HG03139 (cell line): ENCODE results near the gene SND1.

ENCODE experiments used
- ATAC-seq: cut with Tn5 transposase; IDR thresholded peaks from one replicate; pipeline ENCODE4 v1.9.1; 2021; ENCODE audit not compliant: unreplicated experiment

SND1 gene

DNA sequence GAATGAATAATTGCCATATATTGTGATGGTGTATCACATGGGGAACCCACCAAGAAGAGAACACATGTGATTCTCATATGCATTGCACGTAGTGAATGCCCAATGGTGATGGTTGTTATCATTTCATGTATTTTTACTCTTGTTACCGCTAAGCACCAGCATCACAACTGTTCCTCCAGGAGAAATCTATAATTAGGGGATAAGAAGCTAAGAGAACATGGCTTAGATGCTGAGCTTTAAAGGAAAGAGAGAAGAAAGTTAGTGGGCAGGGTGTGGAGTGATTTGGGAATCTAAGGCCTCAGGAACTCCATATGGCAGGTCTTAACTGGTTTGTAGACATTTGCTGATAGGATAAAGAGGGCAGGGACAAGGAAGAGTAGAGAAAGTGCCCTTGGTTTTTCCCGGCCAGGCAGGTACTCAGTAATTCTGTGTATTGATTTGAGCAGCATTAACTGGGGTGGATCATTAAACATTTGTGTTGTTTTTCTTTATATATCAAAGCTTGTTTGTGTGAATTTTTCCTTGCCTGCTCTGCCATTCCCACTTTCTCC is 233.3 kb downstream of the SND1 start:
- ATAC-seq = no peak

GRCh38 chr7:127885843-127886242 is 233.8 kb downstream of the SND1 start:
- ATAC-seq = no peak

GRCh38 chr7:127886248-127886647 is 234.3 kb downstream of the SND1 start:
- ATAC-seq = no peak

GRCh38 chr7:127887096-127887495 is 235.1 kb downstream of the SND1 start:
- ATAC-seq = no peak

DNA sequence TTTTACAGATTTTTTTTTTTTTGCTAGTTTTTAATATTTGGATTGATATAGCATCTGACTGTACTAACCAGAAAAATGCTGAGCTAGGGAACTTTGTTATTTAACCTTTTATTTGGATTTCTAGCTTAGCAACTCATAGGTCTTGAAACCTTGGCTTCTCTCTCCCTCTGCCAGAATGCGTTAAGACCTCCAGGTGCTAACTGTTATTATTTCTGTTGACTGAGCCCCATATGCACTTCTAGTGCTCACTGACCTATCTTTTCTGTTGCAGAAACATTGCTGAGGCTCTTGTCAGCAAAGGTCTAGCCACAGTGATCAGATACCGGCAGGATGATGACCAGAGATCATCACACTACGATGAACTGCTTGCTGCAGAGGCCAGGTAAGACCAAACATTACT is 235.6 kb downstream of the SND1 start:
- ATAC-seq = no peak

GRCh38 chr7:127888411-127888810 is 236.4 kb downstream of the SND1 start:
- ATAC-seq = no peak

DNA sequence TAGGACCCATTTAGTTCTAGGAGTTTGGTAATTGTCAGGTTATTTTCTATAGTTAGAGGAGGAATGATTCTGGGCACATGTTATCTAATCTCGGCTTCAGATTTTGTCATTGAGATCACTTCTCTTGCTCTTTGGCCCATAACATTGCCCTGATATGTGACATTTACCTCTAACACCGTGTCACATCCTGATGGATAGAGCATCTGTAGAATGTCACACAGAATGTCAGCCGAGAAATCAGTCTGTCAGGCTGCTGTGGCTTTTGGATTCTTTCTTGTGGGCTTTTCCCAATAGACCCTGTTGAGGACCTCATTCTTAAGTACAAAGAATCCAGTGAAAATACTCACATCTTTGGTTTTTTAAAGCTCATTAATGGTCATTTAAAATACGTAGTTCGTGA is 236.8 kb downstream of the SND1 start:
- ATAC-seq = no peak

GRCh38 chr7:127889677-127890076 is 237.7 kb downstream of the SND1 start:
- ATAC-seq = no peak

DNA sequence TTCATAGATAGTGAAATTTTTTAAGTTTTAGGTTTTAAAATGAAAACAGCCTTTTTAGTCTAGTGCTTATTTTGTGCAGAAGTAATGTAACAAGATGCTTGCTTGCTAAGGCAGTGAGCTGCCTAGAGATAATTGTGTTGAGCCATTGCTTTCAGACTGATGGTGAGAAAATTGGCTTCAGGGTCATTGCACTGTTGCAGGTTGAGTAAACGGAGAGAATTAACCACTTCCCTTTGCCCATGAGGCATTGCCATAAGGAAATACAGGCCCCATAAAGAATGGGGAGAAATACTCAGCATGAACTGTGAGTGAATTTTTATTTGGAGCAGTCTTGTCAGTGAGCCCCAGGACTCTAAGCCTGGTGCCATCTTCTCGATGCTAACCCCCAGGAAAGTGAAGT is 238.7 kb downstream of the SND1 start:
- ATAC-seq = no peak

- no peak for ATAC-seq
Measured at GRCh38 chr7:127891144-127891543, 239.2 kb downstream of the SND1 start.

DNA sequence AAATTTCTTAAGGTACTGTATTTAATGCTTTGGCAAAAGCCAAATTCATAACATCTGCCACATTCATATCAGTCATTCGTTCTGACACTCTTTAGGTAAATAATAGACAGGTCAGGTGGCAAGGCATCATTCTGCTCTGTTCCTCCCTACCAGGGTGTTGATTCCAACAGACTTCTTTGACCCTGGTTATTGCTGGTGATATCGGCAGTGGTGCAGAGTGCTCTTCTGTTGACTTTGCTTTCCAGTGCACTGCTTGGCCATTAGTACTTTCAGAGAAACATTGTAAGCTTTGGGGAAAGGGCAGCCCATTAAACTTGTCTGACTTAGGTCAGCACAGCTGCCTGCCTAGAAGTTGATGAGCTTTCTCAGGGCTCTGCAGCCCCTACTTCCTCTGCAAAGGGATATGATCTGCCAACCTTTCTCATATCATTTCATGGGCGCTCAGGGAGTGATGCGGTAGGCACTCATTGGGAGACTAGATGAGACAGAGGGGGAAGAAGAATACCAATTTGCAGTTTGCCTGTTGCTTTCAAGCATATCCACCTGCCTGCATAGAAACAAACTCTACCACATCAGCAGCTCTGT is 240.0 kb downstream of the SND1 start:
- no peak for ATAC-seq

DNA sequence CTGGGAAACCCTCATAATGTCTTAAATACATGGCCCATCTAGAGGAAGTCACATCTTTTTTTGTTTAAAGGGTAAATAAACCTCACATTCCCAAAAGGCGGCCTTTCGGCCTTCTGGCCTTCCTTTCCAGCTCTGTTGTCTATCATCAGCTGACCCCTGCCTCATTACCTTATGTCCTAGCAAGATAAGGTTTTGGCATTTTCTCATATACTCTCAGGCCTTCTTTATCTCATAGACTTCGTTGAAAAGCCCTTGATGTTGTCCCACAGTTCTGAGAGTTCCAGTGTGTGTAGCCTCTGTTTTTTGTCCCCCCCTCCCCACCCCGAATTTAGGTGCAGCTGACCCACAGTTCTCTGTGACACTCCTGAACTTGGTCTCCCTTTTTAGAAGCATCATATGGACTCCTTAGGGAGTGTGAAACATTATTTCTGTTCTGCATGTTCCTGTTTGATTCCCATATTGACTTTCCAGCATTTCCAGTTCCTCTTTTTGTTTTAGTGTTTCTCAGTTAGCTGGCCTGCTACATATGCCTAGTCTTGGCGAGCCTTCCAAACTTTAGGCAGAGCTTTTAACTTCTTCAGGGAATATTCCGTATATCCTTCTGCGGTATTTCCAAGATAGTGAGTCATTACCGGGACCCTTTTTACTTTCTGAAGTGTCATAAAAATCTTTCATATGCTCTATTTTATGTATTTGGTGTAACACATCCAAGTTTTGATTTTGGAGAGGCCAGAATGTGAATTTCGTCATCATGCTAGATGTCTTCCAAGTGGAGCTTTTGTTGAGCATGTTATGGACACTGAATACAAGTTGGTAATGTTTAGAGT is 240.7 kb downstream of the SND1 start:
- ATAC-seq = no peak

DNA sequence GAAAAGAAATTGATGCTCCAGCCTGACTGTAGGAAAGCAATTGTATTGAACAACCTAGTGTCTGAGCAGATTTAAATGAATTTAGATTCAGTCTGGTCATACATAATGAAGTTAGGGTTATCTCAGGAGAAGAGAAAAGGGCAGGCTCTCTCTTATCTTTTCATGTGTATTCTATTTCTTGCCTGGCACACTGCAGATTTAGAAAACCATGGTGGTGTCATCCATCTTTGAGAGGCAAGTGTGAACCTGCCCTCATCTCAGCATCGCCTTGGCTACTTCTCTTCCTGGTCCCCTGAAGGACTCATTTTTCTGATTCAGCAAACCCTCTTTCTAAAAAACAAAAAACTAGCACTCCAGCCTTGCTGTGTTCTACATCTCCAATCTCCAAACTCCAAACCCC is 241.6 kb downstream of the SND1 start:
- no peak for ATAC-seq

- ATAC-seq = no peak
Measured at GRCh38 chr7:127894588-127894987, 242.6 kb downstream of the SND1 start.

- ATAC-seq = no peak
Measured at GRCh38 chr7:127895360-127895759, 243.4 kb downstream of the SND1 start.

DNA sequence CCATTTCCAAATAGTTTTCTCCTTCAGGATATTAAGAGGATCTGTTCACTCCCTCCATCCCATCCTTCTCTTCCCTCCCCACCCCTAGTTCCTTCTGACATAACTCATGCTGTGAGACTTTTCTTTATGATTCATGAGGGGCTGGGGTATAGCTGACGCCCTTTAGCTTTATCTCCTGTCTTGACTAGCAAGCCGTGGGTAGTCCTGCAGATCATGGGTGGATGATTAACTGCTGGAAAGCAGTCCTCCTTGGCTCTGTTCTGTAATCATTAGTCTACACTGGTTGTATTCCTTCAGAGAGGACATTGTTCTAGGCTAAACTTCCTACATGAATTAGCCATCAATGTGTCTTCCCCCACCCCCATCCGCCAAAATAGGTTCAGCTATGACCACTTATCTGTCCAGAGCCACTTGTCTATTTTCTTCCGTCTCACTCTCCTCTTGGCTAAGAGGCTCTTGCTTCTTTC is 243.9 kb downstream of the SND1 start:
- no peak for ATAC-seq

- ATAC-seq = no peak
Measured at GRCh38 chr7:127896659-127897058, 244.7 kb downstream of the SND1 start.

GRCh38 chr7:127897704-127898454 is 245.9 kb downstream of the SND1 start:
- no peak for ATAC-seq

DNA sequence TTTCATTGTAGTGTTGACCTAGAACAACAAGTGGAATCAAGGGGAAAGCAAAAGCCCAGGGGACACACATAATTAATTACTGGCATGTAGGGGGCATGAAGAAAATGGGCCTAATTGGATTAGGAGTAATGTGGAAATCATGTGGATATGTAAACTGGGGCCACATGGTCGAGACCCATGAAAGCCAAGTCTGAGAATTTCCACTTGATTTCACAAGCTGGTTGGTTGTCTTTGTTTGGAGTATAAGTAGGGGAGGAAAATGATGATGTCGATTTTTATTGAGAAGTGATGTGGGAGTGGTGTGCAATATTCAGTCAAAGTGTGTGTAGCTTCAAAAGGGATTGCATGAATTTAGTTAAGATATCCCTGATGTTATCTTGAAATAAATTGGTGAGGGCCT is 247.4 kb downstream of the SND1 start:
- no peak for ATAC-seq

GRCh38 chr7:127900141-127900540 is 248.1 kb downstream of the SND1 start:
- no peak for ATAC-seq
